Pulmonary artery endothelial cell (primary cell): ENCODE measurements around the gene CCL13. TPM values are rescaled to one million over a fixed set of nuclear protein-coding genes. Genes with fewer than 3 reads are reported as not detected.

Experiments
- DNase-seq: peaks from one replicate; pipeline ENCODE4 v3.0.0-alpha.2; 2011; ENCODE audit warnings: low read depth, low spot score
- total RNA-seq: library from RNA; depleted of rRNA; stranded (reverse); fragments of >200 nt; gene quantifications from 2 replicates; pipeline ENCODE4 v1.2.3, GENCODE V29; 2014

CCL13 gene
- total RNA-seq, 1 donor from 2014 or later, result not detected

- DNase-seq, result no peak
Measured at GRCh38 chr17:34363183-34363661, 6.9 kb downstream of the CCL13 start, which contains the start of gene CCL1. TSS of gene CCL1 (minus strand) at chr17:34363233. CDS start at chr17:34363161, 72 bp downstream.

- no peak for DNase-seq
Measured at GRCh38 chr17:34364751-34365150, 8.5 kb downstream of the CCL13 start.

GRCh38 chr17:34365340-34365739 lies 9.1 kb downstream of the CCL13 start:
- no peak for DNase-seq

GRCh38 chr17:34366010-34366409 lies 9.7 kb downstream of the CCL13 start:
- no peak for DNase-seq

- no peak for DNase-seq
Measured at GRCh38 chr17:34366529-34367107, 10.3 kb downstream of the CCL13 start.

GRCh38 chr17:34367486-34368195 lies 11.4 kb downstream of the CCL13 start:
- DNase-seq, result no peak

GRCh38 chr17:34368196-34368945 lies 12.1 kb downstream of the CCL13 start:
- no peak for DNase-seq

GRCh38 chr17:34368946-34369500 lies 12.7 kb downstream of the CCL13 start:
- DNase-seq, result no peak

GRCh38 chr17:34369571-34369970 lies 13.3 kb downstream of the CCL13 start:
- no peak for DNase-seq

GRCh38 chr17:34370376-34370996 lies 14.2 kb downstream of the CCL13 start:
- no peak for DNase-seq

- no peak for DNase-seq
Measured at GRCh38 chr17:34370997-34371395, 14.7 kb downstream of the CCL13 start.

GRCh38 chr17:34371405-34372100 lies 15.3 kb downstream of the CCL13 start:
- no peak for DNase-seq

- no peak for DNase-seq
Measured at GRCh38 chr17:34374457-34374856, 18.2 kb downstream of the CCL13 start.

GRCh38 chr17:34375426-34375997 lies 19.2 kb downstream of the CCL13 start:
- DNase-seq, result no peak

GRCh38 chr17:34377078-34377823 lies 21.0 kb downstream of the CCL13 start:
- DNase-seq, result no peak

- no peak for DNase-seq
Measured at GRCh38 chr17:34378664-34379101, 22.4 kb downstream of the CCL13 start.

- DNase-seq, result no peak
Measured at GRCh38 chr17:34379868-34380267, 23.6 kb downstream of the CCL13 start.

- peak; percentile 78 for DNase-seq
Measured at GRCh38 chr17:34382621-34383124, 26.4 kb downstream of the CCL13 start.

- DNase-seq, result no peak
Measured at GRCh38 chr17:34383216-34383615, 26.9 kb downstream of the CCL13 start.

GRCh38 chr17:34384271-34384670 lies 28.0 kb downstream of the CCL13 start:
- peak; percentile 11 for DNase-seq
